Spleen (tissue), 7 donors: ENCODE data around the gene TNFRSF21.

Source experiments
- POLR2A ChIP-seq, 3 donors: fragments of 450-650 bp; IDR thresholded peaks; one replicate each; pipeline ENCODE4 v1.5.1; 2017; ENCODE audit warnings: antibody characterized with exemption in 3 of 3, mild to moderate bottlenecking in 1 of 3
- POLR2AphosphoS5 ChIP-seq, 3 donors: sonication (generic); formaldehyde crosslinking; IDR thresholded peaks; one replicate each; pipeline ENCODE4 v1.5.1; 2017; ENCODE audit warnings: antibody characterized with exemption in 3 of 3
- TF ChIP-seq, protein P1 (sequence below), 11 experiments: fragments of 200-600 bp in 7 of 11; fragments of 450-650 bp in 4 of 11; sonication (generic) in 4 of 11; IDR thresholded peaks in 8 of 11; conservative IDR thresholded peaks in 3 of 11; 1 replicate in 7 of 11; 2 replicates in 4 of 11; pipeline versions ENCODE4 v1.4.0 to v1.8.0; 2016 to 2021; ENCODE audit warnings: antibody characterized with exemption in 11 of 11, inconsistent platforms in 4 of 11, mild to moderate bottlenecking in 1 of 11
- donor health status: DM: no; HTN: no; CAD: no; lungs with moderate emphysema.
- donor health status: DM: no; HTN: no; CAD: no.
- donor health status: DM: no; HTN: no; CAD: no.

DNA sequence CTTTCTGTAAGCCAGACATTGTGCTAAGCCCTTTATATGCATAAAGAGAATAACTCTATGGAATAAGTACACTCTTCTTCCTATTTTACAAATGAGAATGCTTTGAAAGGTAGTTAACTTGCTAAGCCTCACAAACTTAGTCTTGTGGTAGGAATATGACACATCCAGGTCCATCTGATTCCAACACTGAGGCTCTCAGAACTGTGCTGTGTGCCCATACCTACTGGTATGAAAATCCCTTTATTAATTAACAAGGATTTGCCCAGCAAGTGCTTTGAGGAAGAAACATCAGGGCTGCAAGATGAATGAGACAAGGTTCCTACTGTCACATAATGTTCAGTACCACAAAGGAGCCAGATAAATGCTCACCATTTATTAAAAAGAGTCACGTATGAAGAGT, 122.6 kb downstream of the TNFRSF21 start:
- TF ChIP-seq, protein P1, sequence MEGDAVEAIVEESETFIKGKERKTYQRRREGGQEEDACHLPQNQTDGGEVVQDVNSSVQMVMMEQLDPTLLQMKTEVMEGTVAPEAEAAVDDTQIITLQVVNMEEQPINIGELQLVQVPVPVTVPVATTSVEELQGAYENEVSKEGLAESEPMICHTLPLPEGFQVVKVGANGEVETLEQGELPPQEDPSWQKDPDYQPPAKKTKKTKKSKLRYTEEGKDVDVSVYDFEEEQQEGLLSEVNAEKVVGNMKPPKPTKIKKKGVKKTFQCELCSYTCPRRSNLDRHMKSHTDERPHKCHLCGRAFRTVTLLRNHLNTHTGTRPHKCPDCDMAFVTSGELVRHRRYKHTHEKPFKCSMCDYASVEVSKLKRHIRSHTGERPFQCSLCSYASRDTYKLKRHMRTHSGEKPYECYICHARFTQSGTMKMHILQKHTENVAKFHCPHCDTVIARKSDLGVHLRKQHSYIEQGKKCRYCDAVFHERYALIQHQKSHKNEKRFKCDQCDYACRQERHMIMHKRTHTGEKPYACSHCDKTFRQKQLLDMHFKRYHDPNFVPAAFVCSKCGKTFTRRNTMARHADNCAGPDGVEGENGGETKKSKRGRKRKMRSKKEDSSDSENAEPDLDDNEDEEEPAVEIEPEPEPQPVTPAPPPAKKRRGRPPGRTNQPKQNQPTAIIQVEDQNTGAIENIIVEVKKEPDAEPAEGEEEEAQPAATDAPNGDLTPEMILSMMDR (IDR thresholded peaks at IDR 0.05 in 8 of 11, conservative IDR thresholded peaks at IDR 0.05 in 3 of 11), result no peak
- TF ChIP-seq POLR2A (IDR thresholded peaks at IDR 0.05), result no peak
- no peak for TF ChIP-seq POLR2AphosphoS5 (IDR thresholded peaks at IDR 0.05)
